PC-3 (cell line): Measurements from ENCODE around the gene GOT2.

Source experiments
- EZH2 ChIP-seq: fragments of 300-600 bp; sonication (generic); IDR thresholded peaks from one replicate; pipeline ENCODE4 v1.6.1; 2017; ENCODE audit warnings: antibody characterized with exemption, mild to moderate bottlenecking, low read length; ENCODE audit not compliant: unreplicated experiment
- EZH2phosphoT487 ChIP-seq: fragments of 300-600 bp; sonication (generic); IDR thresholded peaks from 2 replicates; pipeline ENCODE4 v1.6.1; 2018; ENCODE audit warnings: mild to moderate bottlenecking, antibody characterized with exemption, low read length, borderline replicate concordance
- TF ChIP-seq, protein P1 (sequence below): fragments of 300-600 bp; sonication (generic); conservative IDR thresholded peaks from 2 replicates; pipeline ENCODE4 v1.5.1; 2017; ENCODE audit warnings: antibody characterized with exemption, low read depth, mild to moderate bottlenecking, low read length

DNA sequence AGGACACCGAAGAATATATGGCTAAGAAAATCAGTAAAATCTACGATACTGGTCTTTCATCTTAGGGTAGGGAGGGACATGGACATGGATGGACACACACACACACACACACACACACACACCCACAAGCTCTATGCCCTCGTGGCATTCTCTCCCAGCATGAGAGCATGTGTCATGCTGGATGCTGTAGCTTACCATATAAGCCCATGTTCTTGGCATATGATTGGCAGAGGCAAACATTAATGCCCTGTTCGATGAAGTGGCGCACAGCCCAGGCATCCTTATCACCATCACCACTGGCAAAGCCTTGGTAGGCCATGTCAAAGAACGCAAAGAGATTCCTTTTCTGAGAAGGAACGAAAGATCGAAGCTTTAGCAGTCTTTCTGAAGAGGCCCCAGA lies 17.6 kb downstream of the GOT2 start:
- TF ChIP-seq, protein P1, sequence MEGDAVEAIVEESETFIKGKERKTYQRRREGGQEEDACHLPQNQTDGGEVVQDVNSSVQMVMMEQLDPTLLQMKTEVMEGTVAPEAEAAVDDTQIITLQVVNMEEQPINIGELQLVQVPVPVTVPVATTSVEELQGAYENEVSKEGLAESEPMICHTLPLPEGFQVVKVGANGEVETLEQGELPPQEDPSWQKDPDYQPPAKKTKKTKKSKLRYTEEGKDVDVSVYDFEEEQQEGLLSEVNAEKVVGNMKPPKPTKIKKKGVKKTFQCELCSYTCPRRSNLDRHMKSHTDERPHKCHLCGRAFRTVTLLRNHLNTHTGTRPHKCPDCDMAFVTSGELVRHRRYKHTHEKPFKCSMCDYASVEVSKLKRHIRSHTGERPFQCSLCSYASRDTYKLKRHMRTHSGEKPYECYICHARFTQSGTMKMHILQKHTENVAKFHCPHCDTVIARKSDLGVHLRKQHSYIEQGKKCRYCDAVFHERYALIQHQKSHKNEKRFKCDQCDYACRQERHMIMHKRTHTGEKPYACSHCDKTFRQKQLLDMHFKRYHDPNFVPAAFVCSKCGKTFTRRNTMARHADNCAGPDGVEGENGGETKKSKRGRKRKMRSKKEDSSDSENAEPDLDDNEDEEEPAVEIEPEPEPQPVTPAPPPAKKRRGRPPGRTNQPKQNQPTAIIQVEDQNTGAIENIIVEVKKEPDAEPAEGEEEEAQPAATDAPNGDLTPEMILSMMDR, result no peak
- no peak for TF ChIP-seq EZH2
- TF ChIP-seq EZH2phosphoT487, result no peak
